Endothelial cell of umbilical vein (primary cell): ENCODE measurements around the gene MLYCD.

ENCODE experiments used
- CTCF ChIP-seq, 2 donors: IDR thresholded peaks; 1 replicate in 1 of 2; 2 replicates in 1 of 2; pipeline ENCODE4 v1.5.1; 2011; ENCODE audit warnings: low read length in 2 of 2, mild to moderate bottlenecking in 2 of 2, moderate library complexity in 2 of 2, control low read depth in 1 of 2, inconsistent platforms in 1 of 2, low read depth in 1 of 2; ENCODE audit not compliant: insufficient read depth in 1 of 2; ENCODE audit errors: extremely low read depth in 1 of 2
- EZH2 ChIP-seq: IDR thresholded peaks from 2 replicates; pipeline ENCODE4 v1.6.1; 2012; ENCODE audit warnings: borderline replicate concordance, low read depth, mild to moderate bottlenecking, moderate library complexity, low read length, inconsistent platforms; ENCODE audit not compliant: severe bottlenecking
- FOS ChIP-seq: IDR thresholded peaks from 2 replicates; pipeline ENCODE4 v1.6.1; 2011; ENCODE audit warnings: mild to moderate bottlenecking, low read length, moderate library complexity, borderline replicate concordance; ENCODE audit not compliant: insufficient read depth
- MAX ChIP-seq: IDR thresholded peaks from 2 replicates; pipeline ENCODE4 v1.6.1; 2011; ENCODE audit not compliant: insufficient read depth, insufficient read length
- MYC ChIP-seq: IDR thresholded peaks from one replicate; pipeline ENCODE4 v1.6.1; 2011; ENCODE audit warnings: mild to moderate bottlenecking, low read depth, low read length
- POLR2A ChIP-seq: IDR thresholded peaks from 2 replicates; pipeline ENCODE4 v1.6.1; 2012; ENCODE audit warnings: low read depth, mild to moderate bottlenecking, control low read depth, low read length
- POLR2AphosphoS5 ChIP-seq: IDR thresholded peaks from 2 replicates; pipeline ENCODE4 v1.6.1; 2012; ENCODE audit warnings: low read depth, mild to moderate bottlenecking, control low read depth, low read length, moderate library complexity; ENCODE audit not compliant: insufficient read depth

- no peak for TF ChIP-seq CTCF (IDR thresholded peaks at IDR 0.05; ENCODE audit: extremely low read depth in 1 of 2, insufficient read depth in 1 of 2, low read depth in 1 of 2, low read length in 2 of 2)
- TF ChIP-seq EZH2 = no peak
- no peak for TF ChIP-seq POLR2A
- no peak for TF ChIP-seq MAX
- no peak for TF ChIP-seq POLR2AphosphoS5
- TF ChIP-seq FOS = no peak
- no peak for TF ChIP-seq MYC
Observed at GRCh38 chr16:83968306-83968851, 69.5 kb downstream of the MLYCD start.
